GM12874 (cell line): ENCODE results near the gene SLC66A3.

Source experiments
- CTCF ChIP-seq: IDR thresholded peaks from 2 replicates; pipeline ENCODE4 v1.5.1; 2011; ENCODE audit warnings: low read depth, mild to moderate bottlenecking, control low read depth, low read length, moderate library complexity; ENCODE audit not compliant: insufficient read depth

The SLC66A3 gene

GRCh38 chr2:11129598-11130449 is 25.4 kb upstream of the SLC66A3 start:
- peak; percentile 56 for TF ChIP-seq CTCF

GRCh38 chr2:11131166-11131920 is 23.9 kb upstream of the SLC66A3 start:
- no peak for TF ChIP-seq CTCF

- no peak for TF ChIP-seq CTCF
These were observed 23.1 kb upstream of the SLC66A3 start for GRCh38 chr2:11132036-11132671.

GRCh38 chr2:11133238-11133935 is 21.9 kb upstream of the SLC66A3 start:
- no peak for TF ChIP-seq CTCF

- TF ChIP-seq CTCF: no peak
These were observed 21.3 kb upstream of the SLC66A3 start for GRCh38 chr2:11133936-11134320.

- no peak for TF ChIP-seq CTCF
These were observed 20.9 kb upstream of the SLC66A3 start for GRCh38 chr2:11134349-11134748.

- no peak for TF ChIP-seq CTCF
These were observed 14.8 kb upstream of the SLC66A3 start for GRCh38 chr2:11140492-11140891.
